ENCODE results near the gene CPA5.

The CPA5 gene

DNA sequence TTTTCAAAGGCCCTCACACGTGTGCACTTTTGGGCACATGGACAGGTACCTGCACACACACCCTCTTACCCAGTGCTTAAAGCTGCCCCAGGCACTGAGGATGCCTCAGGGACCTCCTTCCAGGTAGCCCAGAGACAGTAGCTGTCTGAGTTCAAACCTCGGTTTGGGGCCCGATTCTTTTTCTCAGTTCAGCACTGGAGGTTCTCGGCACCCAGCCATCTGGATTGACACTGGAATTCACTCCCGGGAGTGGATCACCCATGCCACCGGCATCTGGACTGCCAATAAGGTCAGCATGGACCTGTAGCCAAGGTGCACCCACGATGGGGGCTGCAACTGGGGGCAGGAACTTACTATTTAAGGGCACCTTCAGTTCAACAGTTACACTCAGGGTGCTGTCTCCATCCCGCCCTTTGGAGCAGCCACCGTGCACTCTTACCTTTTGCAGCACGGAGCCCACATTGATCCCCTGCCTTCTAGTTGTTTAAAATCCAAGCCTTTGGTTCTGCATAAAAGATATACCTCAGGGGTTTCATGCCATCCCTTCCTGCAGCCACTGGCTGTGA lies 17.7 kb downstream of the CPA5 start:
- no peak for DNase-seq (ENCODE audit: low spot score)
- in situ Hi-C loops (cut with MboI; ENCODE audit: low pct_unique_long_range_greater_than_20kb, low sequenced_read_pairs, unreplicated experiment): no loop called here
- TF ChIP-seq, protein P1, sequence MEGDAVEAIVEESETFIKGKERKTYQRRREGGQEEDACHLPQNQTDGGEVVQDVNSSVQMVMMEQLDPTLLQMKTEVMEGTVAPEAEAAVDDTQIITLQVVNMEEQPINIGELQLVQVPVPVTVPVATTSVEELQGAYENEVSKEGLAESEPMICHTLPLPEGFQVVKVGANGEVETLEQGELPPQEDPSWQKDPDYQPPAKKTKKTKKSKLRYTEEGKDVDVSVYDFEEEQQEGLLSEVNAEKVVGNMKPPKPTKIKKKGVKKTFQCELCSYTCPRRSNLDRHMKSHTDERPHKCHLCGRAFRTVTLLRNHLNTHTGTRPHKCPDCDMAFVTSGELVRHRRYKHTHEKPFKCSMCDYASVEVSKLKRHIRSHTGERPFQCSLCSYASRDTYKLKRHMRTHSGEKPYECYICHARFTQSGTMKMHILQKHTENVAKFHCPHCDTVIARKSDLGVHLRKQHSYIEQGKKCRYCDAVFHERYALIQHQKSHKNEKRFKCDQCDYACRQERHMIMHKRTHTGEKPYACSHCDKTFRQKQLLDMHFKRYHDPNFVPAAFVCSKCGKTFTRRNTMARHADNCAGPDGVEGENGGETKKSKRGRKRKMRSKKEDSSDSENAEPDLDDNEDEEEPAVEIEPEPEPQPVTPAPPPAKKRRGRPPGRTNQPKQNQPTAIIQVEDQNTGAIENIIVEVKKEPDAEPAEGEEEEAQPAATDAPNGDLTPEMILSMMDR (IDR thresholded peaks at IDR 0.05; ENCODE audit: extremely low read depth, insufficient read depth, missing control alignments): no peak

DNA sequence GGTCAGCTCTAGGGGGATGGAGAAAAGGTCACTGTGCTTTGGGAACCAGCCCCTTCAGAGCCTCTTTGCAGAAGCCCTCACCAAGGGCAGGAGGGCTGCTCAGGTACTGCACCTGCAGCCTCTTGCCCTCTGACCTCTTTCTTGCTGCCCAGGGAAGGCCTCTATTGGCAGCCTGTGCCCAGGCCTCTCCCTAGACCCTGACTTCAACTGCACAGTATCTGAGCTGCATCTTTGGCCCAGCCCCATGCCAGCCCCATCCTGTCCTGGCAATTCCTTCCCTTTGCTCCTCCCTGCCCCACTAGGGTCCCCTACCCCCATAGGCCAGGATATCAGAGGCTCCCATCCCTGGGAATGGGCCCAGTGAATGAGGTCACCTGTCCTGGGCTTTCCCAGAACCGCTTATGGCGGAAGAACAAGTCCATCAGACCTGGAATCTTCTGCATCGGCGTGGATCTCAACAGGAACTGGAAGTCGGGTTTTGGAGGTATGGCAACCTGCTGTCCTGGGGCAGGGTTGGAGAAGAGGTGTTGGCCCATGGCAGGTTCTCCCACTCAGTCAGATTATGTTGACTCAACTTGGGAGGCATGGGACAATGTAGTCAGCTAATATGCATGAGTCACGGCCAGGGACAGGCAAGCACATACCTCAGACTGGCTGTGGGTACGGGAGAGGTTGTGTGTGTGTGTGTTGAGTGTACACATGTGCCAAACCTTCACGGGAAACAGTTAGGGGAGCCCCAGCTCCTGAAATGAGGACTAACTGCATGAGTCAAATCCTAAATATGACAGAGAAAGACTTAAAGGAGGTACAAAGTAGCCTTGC lies 18.6 kb downstream of the CPA5 start:
- in situ Hi-C loops (cut with MboI; ENCODE audit: low pct_unique_long_range_greater_than_20kb, low sequenced_read_pairs, unreplicated experiment): no loop called here
- DNase-seq (ENCODE audit: low spot score): no peak
- TF ChIP-seq, protein P1 (IDR thresholded peaks at IDR 0.05; ENCODE audit: extremely low read depth, insufficient read depth, missing control alignments): no peak

DNA sequence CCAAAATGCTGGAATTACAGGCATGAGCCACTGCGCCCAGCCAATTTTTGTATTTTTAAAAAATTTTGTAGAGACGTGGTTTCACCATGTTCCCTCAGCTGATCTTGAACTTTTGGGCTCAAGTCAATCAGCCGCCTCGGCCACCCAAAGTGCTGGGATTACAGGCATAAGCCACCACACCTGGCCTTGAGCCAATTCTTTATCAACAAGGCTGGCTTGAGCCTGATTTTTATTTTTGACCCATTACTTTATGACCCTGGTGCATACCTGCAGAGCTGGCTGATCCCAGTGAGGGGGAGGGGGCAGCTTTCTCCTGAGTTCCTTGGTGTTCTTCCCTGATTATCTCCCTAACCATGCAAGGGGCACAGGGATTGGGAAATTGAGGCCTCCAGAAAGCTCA lies 19.8 kb downstream of the CPA5 start:
- TF ChIP-seq, protein P1 (IDR thresholded peaks at IDR 0.05; ENCODE audit: extremely low read depth, insufficient read depth, missing control alignments): no peak
- DNase-seq (ENCODE audit: low spot score): no peak
- in situ Hi-C loops (cut with MboI; ENCODE audit: low pct_unique_long_range_greater_than_20kb, low sequenced_read_pairs, unreplicated experiment): no loop called here

DNA sequence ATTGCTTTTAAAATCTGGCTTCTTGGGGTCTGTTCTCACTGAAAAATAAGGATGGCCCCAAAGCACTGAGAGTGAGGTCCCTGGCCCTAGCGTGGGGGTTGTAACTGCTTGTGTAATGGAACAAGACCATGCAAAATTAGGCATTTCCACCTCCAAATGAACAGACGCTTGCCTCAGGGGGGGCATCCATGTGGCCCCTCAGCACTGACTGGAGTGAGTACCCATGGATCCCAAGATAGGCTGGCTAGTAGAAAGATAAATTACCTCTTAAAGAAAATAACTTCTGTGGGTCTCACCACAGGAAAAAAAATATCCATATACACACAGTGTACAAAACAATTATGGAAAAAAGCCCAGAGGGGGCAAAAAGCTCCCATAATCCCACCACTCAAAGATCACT lies 20.5 kb downstream of the CPA5 start:
- DNase-seq (ENCODE audit: low spot score): no peak
- TF ChIP-seq, protein P1 (IDR thresholded peaks at IDR 0.05; ENCODE audit: extremely low read depth, insufficient read depth, missing control alignments): no peak
- in situ Hi-C loops (cut with MboI; ENCODE audit: low pct_unique_long_range_greater_than_20kb, low sequenced_read_pairs, unreplicated experiment): no loop called here

DNA sequence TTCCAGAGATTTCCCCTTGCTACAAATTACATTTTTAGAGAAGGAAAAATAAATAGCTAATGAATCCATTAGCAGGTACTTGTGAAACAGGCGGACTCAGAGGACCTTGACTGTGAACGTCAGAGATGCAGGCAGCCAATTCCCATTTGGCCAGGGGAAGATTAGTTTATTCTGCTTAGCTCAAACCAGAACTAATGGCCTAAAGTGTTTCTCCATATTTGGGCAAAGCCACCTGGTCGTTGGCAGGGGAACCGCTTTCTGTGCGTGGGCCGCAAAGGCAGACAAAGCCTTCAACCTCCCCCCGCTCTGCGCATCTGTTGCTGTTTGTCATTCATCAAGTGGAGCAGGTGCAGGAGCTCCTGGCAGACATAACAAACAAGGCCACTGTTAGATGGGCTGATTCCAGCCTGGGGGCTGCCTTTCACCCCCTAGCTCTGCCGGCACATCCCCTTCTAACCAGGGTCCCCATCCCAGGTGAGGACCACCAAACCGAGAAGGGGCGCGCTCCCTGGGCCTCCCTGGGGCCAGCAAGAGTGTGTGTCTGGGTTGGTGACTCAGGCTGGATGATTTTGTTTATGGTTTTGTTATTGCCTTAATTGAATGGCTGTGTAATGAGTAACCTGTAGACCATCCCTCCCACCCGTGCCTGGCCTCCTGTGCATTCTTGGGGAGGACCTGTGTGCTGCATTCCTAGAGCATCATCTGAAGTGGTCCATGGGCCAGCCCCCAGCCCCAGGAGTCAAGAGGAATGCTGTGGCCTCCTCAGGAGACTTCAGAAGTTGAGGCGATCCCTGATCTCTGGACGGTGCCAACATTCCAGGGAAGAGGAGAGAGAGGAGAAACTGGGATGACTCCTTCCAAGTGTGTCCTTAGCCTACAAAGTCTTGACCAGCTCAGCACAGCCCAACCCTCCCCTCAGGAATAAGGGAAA lies 21.2 kb downstream of the CPA5 start:
- TF ChIP-seq, protein P1 (IDR thresholded peaks at IDR 0.05; ENCODE audit: extremely low read depth, insufficient read depth, missing control alignments): no peak
- DNase-seq (ENCODE audit: low spot score): peak; percentile 42
- in situ Hi-C loops (cut with MboI; ENCODE audit: low pct_unique_long_range_greater_than_20kb, low sequenced_read_pairs, unreplicated experiment): no loop called here

DNA sequence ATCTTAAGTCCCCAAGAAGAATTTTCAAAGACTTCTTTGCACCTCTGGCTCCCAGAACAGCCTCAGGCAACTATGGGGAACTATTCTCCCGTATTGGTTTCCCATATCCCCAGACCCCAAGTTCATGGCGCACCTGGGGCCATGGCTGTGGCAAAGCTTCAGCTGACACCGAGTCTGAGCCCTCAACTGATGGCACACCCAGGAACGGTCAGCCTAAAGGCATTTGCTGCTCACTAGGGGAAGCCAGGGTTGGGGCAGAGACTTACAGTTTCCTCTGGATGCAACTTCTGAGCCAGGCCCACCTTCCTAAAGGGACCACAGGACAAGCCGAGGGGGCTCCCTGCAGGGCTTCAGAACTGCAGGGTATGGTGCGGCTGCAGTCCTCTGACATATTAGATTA lies 21.9 kb downstream of the CPA5 start:
- in situ Hi-C loops (cut with MboI; ENCODE audit: low pct_unique_long_range_greater_than_20kb, low sequenced_read_pairs, unreplicated experiment): no loop called here
- DNase-seq (ENCODE audit: low spot score): no peak
- TF ChIP-seq, protein P1 (IDR thresholded peaks at IDR 0.05; ENCODE audit: extremely low read depth, insufficient read depth, missing control alignments): no peak

Data from GM13977 (cell line).